ENCODE measurements around the gene CUBN.

DNA sequence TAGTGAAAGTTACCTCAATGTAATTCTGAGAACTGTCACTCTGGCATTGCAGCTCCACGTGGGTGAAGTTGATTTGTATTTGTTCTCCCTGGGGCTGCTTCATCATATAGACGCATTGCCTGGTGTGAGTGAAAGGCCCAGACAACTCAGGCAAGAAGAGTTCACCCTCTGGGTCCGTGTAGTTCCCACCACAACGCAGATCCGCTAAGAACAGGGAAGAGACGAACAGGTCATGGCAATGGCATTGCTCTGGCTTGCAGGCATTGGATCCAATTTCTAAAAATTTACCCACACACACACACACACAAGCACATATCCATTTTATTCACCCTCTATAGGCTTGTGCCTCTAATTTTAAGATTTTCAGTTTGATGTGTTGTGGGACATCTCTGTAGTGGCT is 45.4 kb downstream of the CUBN start:
- TF ChIP-seq CTCF (IDR thresholded peaks at IDR 0.05) (no peak), POLR2A (IDR thresholded peaks at IDR 0.05) (no peak)
